Left lobe of liver (tissue), 2 donors: ENCODE data around the gene SNRPE. TPM values are rescaled to one million over a fixed set of nuclear protein-coding genes. Genes with fewer than 3 reads are reported as not detected.
"Not testable (repeated sequence)": the region's sequence is repeated elsewhere in the genome, so short reads cannot be mapped to it uniquely, and the experiment has no call there.

Experiments used
- ATAC-seq: fragments of 200-7000 bp; cut with Tn5 transposase; one replicate; pipeline ENCODE4 v1.9.1; 2020; ENCODE audit warnings: mild to moderate bottlenecking, moderate library complexity
- DNase-seq: peaks from one replicate; pipeline ENCODE4 v3.0.0-alpha.2; 2020; ENCODE audit warnings: low spot score
- total RNA-seq: library from RNA; stranded (reverse); gene quantifications from one replicate; pipeline ENCODE4 v1.2.1, GENCODE V29; 2021
- donor health status: DM: no; HTN: no; CAD: no; lungs with moderate emphysema.
- donor health status: DM: no; HTN: yes; CAD: no.

Gene SNRPE
- total RNA-seq, result 27.7 TPM

GRCh38 chr1:203861379-203862184, at the start of gene SNRPE:
TSS of gene SNRPE (plus strand) at chr1:203861599. CDS start at chr1:203861660, 61 bp downstream.
- ATAC-seq, result peak; percentile 95

DNA sequence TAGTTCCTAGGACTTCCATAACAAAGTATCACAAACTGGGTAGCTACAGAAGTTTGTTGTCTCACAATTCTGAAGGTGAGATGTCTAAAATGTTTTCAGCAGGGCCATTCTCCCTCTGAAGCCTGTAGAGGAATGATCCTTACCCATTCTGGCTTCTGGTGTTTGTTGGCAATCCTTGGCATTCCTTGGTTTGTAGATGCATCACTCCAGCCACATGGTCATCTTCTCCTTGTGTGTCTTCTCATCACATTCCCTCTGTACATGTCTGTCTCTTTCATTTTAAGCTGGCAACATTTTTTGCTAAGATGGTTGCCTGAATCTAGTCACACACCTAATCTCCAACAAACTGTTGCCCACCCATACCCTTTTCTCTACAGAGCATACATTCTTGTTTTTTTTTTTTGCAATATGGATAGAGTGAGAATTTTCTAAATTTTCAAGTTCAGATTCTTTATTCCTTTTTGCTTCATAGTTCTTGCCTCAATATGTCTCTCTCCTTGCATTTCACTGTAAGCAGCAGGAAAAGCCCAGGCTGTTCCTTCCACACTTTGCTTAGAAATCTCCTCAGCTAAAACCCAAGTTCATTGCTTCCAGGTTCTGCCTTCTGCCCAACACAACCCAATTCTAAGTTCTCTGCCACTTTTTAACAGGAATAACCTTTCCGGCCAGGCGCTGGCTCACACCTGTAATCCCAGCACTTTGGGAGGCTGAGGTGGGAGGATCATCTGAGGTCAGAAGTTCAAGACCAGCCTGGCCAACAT, 47.6 kb upstream of the SNRPE start:
- ATAC-seq (no peak), DNase-seq (no peak)

More at GRCh38 chr1:203861379-203862184, at the start of gene SNRPE:
- peak; percentile 97 for DNase-seq

DNA sequence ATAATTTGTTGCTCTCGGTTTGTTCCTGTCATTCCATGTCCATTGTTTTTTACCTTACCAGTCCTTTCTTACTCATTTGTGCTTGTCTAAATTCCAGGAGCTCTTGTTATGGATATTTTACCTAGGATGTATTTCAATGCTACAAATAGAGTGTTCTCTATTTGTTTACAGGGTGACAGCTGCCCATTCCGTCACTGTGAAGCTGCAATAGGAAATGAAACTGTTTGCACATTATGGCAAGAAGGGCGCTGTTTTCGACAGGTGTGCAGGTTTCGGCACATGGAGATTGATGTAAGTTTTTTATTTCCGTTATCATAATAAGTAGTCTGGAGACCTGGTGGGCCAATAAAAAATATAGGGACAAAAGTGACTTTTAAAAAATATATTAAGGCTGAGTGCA, 43.0 kb upstream of the SNRPE start:
- no peak for DNase-seq
- no peak for ATAC-seq

GRCh38 chr1:203823306-203823705, 38.1 kb upstream of the SNRPE start:
- DNase-seq, result no peak
- ATAC-seq, result no peak

DNA sequence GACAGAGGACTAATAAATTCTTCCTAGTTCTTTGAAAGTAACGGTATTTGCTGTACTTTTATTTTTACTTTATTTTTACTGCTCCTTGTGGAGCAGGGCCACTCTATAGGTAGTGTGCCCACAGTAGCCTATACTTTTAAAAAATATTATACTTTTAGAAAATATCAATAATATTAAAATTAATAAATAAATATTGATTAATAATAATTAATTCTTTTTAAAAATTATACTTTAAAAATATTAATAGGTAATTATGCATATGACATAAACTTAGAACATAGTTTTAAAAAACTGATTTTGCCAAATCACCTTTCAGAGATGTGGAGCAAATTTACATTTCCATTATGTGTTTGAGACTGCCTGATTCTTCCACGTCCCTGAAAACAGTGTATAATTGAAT, 35.2 kb upstream of the SNRPE start:
- no peak for ATAC-seq
- no peak for DNase-seq

DNA sequence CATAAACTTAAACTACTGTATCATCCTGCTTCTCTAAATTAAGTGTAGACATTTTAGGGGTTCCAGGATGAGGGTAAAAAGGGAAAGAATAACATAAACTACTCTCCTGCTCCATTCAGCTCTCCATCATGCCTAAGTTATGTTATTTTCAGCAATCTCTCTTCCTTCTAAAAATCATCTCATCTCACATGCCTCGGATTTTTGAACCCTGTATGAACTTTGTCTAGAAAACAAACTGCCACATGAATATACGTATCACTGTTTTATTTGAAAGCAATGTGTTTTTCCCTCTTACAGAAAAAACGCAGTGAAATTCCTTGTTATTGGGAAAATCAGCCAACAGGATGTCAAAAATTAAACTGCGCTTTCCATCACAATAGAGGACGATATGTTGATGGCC, 33.4 kb upstream of the SNRPE start:
- ATAC-seq (no peak), DNase-seq (no peak)

GRCh38 chr1:203828503-203828902, 32.9 kb upstream of the SNRPE start:
- ATAC-seq, result no peak
- no peak for DNase-seq

DNA sequence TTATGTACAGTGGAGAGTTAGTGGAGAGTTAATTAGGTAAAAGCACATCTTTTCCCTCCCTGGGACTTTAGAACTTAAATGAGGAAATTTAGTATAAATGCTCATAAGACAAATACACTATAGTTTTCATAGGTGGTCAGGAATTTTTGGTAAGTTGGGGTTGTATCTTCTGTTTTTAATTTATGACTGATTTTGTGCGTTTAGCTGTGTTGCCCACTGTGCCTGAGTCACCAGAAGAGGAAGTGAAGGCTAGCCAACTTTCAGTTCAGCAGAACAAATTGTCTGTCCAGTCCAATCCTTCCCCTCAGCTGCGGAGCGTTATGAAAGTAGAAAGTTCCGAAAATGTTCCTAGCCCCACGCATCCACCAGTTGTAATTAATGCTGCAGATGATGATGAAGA, 32.2 kb upstream of the SNRPE start:
- ATAC-seq, result peak; percentile 41
- not testable (repeated sequence) for DNase-seq

DNA sequence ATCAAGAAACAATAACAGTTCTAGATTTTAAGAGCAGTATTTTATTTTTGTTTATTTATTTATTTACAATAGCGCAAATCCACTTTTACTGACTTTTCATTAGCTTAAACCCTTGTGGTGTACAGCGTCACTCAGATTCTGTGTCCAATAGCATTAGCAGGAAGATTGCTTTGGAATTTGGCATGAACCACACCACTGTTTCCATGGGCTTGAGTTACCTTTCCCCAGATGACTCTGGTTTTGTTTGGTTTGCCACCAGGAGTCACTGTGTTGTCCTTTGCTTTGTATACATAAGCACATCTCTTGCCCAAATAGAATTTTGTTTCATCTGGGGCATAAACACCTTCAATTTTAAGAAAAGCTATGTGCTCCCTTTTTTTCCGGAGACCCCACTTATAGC, 25.9 kb upstream of the SNRPE start:
- peak; percentile 61 for ATAC-seq
- no peak for DNase-seq

GRCh38 chr1:203839081-203839480, 22.3 kb upstream of the SNRPE start:
- ATAC-seq (no peak), DNase-seq (no peak)

- ATAC-seq, result no peak
- DNase-seq, result no peak
These were observed 21.1 kb upstream of the SNRPE start for GRCh38 chr1:203840208-203840808.

- DNase-seq (no peak), ATAC-seq (no peak)
These were observed 18.9 kb upstream of the SNRPE start for GRCh38 chr1:203842559-203842876.

GRCh38 chr1:203843435-203843834, 18.0 kb upstream of the SNRPE start:
- ATAC-seq (no peak), DNase-seq (no peak)

GRCh38 chr1:203853112-203853511, 8.3 kb upstream of the SNRPE start:
- peak; percentile 82 for ATAC-seq

GRCh38 chr1:203858055-203858454, 3.3 kb upstream of the SNRPE start:
- no peak for DNase-seq
- ATAC-seq, result no peak

More at GRCh38 chr1:203853112-203853511, 8.3 kb upstream of the SNRPE start:
- DNase-seq, result not testable (repeated sequence)

DNA sequence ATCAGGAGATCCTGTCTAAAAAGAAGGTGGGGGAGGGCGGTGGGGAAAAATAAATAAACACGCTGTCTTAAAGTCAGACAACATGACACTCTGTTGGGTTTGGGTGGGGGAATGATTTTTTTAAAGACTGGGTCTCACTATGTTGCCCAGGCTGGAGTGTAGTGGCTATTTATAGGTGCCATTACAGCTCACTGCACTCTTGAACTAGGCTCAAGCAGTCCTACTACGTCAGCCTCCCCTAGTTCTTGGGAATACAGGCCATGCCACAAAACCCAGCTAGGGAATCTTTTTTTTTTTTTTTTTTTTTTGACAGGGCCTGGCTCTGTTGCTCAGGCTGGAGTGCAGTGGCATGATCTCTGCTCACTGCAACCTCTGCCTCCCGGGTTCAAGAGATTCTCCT, 2.4 kb upstream of the SNRPE start:
- ATAC-seq (no peak), DNase-seq (no peak)

GRCh38 chr1:203860396-203861025, 888 bp upstream of the SNRPE start:
- DNase-seq (peak; percentile 84), ATAC-seq (peak; percentile 73)

GRCh38 chr1:203867802-203868201, 6.4 kb downstream of the SNRPE start:
- DNase-seq (no peak), ATAC-seq (no peak)

GRCh38 chr1:203870245-203870644, 8.8 kb downstream of the SNRPE start:
- DNase-seq (no peak), ATAC-seq (no peak)

DNA sequence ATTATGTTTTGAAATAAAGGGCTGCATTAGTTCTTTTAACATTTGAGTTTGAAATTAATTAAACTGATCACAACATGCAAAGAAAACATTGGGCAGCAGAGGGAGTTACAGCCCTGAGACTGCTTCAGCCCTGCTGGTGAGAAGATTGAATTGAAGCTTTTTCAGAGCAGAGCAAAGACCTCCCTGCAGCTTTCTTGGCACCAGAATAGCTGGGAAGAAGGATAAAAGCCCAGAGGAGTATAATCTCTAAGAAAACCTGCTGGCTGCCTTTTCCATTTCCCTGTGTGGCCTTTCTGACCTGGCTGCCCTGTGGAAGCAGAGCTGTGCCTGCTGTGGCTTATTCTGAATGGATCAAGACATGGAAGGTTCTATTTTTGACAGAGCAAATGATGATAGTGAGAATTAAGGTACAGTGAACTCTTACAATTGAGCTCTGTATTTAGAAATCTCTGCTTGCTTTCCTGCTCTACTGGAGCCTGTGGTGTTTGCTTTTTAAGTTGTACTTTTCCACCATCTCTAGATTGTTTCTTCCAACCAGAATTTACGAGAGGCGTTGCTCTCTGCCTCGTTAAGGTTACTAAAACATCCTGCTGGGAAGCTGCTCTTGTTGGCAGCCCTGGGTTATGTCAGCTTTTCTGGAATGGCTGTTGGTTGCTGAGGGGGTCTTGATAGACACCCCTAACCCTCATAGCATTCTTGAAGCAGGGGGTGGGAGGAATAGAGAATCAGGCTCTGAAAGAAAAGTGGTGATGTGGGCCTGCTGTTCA, 9.9 kb downstream of the SNRPE start:
- peak; percentile 98 for ATAC-seq
- no peak for DNase-seq

- no peak for ATAC-seq
- DNase-seq, result no peak
These were observed 11.7 kb downstream of the SNRPE start for GRCh38 chr1:203873094-203873493.
